ENCODE results near the gene GALK2.
A peak's percentile ranks its signal among the peaks of the same experiment; 100 is the strongest.
"Not testable (repeated sequence)": the region's sequence is repeated elsewhere in the genome, so short reads cannot be mapped to it uniquely, and the experiment has no call there.

GALK2 gene

DNA sequence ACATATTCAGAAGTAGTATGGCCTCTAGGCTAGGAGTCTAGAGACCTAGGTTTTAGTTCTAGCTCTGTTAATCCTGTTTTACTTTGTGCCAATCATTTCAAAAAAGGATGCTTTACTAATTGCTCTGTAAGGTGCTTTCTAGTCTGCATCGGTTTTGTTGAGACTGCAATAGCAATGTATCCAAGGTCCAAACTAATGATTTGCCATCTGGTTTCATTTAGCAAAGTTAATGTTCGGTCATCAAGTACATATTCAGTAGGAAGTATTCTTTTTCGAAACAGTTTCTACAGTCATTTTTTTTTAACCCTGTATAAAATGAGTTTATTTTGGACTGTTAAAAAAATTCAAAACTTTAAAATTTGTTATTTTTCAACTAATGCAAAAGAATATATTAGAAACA is 2.0 kb upstream of the GALK2 start:
- DNase-seq, result no peak

DNA sequence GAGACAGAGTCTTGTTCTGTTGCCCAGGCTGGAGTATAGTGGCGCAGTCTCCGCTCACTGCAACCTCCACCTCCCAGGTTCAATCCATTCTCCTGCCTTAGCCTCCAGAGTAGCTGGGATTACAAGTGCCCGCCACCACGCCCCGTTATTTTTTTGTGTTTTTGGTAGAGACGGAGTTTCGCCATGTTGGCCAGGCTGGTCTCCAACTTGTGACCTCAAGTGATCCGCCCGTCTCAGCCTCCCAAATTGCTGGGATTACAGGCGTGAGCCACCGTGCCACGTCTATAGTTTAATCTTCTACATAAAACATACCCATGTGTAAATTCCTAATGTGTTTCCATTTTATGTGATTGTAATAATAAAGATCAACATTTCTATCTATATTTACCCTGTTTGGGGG is 1.7 kb downstream of the GALK2 start:
- no peak for DNase-seq

DNA sequence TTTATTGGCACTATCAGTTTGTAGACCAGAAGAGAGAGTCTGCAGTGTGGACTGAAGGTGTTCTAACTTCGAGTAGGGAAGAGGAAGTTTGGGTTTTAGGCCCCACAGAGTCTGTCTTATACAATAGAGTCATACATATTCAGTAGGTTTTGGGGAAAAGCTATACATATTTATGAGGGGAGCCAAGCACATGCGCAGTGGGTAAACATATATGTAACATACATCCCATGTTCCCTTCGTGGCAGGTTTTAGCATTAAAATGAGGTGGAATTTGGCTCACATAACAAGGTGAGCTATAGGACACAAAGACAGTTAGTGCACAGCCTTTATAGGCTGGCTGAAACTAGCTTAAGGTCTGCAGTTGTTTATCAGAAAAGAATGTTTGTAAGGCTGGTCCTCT is 4.9 kb downstream of the GALK2 start:
- DNase-seq, result no peak

DNA sequence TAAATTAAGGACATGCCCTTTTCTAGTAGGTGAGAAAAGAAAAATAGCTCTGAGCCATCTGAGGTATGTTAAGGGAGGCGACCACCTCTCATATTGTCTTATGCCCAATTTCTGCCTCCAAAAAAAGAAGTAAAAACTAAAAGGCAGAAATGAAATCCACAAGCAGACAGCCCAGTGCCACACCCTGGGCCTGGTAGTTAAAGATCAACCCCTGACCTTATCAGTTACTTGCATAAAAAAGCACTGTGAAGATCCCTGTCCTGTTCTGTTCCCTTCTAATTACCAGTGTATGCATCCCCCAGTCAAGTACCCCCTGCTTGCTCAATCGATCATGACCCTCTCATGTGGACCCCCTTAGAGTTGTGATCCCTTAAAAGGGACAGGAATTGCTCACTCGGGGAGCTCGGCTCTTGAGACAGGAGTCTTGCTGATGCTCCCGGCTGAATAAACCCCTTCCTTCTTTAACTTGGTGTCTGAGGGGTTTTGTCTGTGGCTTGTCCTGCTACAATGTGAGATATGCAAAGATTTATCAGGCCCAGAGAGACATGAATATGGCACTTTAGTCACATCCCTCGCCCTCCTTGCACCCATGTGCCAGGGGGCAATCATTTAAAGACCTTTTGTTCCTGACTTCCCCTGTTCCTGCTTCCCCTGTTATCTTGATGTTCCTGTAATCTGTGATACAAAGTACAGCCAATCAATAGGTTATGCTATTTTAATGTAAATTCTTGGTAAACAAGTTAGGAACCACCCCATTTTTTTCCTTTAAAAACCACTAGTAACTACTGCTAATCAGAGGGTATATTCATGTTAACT is 5.7 kb downstream of the GALK2 start:
- DNase-seq, result not testable (repeated sequence)

DNA sequence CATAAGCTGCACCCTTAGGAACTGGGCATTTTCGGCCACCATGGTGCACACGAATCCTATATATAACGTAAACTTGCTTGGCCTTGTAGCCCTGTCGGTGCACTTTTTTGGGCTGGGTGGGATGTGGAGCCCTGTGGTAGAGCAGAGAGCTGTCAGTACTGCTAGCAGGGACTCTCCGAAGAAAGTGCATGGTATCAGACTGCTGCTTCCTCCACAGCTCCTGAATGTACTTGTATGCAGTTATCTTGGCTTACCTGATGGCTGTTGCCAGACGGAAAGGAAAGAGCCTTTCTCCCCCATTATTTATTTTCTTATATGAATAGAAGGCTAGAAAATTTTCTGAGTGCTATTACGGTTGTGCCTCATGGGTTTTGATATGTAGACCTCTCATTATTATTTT is 8.4 kb downstream of the GALK2 start:
- no peak for DNase-seq

DNA sequence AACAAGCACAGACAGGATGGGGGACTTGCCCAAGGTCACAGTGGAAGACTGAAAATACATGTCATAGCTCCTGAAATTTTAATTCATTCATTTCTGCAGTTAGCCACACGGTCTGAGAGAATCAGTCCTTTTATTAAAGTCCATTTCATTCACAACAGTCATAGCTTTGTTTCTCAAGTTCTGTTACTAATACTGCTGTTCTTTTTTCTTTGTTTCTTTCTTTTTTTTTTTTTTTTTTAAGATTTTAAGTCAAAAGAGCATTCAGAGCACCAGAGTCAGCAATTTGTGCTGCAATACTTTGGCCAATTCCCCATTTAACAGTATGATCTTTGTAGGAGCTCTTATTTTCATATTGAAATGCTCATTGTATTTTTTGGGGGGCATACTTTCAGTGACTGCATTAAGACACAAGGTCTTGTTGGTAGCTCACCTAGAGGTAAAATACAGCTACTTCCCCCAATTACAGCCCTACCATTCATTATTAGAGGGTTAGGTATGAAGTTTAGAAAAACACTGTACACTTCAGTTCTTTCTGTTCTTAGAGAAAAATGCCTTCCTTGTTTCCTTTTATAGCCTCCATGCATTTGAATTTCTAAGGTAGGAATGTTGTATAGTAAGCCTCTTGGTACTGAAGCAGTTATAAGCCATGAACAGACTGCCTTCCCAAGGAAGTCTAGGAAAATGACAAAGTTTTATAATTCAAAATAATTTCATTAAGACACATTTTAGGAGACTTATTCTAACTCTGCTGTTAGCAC is 9.6 kb downstream of the GALK2 start:
- no peak for DNase-seq

DNA sequence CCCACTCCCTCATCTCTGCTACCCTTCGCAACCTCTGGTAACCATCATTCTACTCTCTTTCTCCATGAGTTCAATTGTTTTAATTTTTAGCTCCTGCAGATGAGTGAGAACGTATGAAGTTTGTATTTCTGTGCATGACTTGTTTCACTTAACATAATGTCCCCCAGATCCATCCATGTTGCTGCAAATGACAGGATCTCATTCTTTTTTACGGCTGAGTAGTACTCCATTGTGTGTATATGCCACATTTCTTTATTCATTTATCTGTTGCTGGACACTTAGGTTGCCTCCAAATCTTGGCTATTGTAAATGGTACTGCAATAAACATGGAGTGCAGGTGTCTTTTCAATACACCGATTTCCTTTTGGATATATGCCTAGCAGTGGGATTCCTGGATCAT is 12.1 kb downstream of the GALK2 start:
- DNase-seq, result no peak

DNA sequence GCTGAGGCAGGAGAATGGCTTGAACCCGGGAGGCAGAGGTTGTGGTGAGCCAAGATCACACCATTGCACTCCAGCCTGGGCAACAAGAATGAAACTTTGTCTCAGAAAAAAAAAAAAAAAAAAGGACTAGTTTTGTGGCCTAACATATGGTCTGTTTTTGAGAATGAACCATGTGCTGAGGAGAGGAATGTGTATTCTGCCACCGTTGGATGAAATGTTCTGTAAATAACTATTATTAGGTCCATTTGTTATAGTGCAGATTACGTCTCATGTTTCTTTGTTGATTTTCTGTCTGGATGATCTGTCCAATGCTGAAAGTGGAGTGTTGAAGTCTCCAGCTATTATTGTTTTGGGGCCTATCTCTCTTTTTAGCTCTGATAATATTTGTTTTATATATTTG is 13.7 kb downstream of the GALK2 start:
- DNase-seq, result not testable (repeated sequence)

DNA sequence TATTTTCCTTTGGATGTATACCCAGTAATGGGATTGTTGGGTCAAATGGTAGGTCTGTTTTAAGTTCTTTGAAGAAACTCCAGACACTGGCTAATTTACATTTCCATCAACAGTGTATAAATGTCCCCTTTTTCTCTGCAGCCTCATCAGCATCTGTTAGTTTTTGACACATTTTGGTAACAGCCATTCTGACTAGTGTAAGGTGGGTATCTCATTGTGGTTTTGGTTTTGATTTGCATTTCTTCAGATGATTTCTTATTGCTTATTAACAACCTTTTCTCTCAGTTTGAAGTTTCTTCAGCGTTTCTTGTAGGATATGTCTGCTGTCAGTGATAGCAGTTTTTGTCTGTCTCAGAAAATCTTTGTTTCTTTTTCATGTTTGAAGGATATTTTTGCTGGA is 15.4 kb downstream of the GALK2 start:
- DNase-seq, result no peak

DNA sequence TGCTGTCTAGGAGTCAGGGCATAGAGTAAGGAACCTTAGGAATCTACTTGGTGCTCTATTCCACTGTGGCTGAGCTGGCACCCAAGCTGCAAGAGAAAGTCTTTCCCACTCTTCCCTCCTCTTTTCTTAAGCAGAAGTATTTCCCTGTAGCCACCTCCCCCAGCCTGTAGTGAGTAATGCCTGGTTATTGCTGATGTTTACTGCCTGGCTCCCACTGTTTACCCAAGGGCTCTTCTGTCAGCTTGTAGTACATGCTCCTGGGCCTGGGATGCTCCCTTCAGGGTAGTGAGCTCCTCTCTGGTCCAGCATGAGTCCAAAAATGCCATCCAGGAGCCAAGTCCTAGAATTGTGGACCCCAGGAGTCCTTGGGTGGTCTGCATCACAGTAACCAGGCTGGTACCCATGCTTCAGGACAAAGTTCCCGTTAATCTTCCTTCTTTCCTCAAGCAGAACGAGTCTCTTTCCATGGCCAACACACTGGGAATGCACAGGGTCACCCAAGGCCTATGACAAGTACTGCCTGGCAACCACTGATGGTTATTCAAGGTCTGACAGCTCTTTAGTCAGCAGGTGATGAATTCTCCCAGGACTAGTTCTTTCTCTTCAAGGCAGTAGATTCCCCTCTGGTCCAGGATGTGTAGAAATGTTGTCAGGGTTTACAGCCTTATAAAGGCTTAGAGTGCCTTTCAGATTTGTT is 17.6 kb downstream of the GALK2 start:
- DNase-seq, result no peak

DNA sequence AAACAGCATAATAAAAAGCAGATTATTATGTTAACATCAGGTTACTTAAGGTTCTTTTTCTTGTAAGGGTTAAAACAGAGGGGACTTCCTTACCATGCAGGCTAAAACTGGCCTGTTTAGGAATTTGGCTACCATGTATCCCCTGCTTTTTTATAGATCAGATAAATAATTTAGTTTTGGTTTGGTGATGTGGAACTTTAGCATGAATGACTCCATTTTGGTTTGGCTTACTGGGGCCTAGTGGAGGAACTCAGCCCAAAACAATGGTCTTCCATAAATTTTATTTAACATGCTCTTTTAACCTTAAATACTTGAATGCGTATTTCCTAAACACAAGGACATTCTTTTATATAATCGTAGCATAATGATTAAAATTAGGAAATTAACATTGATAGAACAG is 18.9 kb downstream of the GALK2 start:
- DNase-seq, result no peak

DNA sequence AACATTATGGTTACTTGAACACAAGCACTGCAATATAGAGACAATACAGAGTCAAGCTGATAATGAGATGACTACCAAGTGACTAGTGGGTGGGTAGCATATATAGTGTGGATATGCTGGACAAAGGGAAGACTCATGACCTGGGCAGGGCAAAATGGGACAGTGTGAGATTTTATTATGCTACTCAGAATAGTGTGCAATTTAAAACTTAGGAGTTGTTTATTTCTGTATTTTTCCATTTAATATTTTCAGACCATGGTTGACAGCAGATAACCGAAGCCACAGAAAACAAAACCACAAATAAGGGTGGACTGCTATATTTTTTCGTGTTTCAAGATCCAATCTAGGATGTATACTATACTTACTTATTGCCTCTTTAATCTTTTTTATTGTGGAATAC is 19.6 kb downstream of the GALK2 start:
- no peak for DNase-seq

DNA sequence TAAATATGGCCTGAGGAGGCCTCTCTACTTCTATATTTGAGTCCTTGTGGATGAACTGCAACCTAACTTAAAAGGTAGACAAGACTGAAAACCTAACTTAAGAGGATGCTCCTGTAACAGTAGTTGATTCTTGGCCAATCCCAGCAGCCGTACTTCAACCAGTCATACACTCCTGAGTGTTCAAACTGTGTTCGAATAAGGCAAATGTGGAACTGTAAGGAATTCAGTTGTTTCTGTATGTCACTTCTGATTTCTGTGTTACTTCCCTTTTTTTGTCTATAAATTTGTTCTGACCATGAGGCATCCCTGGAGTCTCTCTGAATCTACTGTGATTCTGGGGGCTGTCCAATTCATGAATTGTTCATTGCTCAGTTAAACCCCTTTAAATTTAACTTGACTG is 20.5 kb downstream of the GALK2 start:
- DNase-seq, result no peak

DNA sequence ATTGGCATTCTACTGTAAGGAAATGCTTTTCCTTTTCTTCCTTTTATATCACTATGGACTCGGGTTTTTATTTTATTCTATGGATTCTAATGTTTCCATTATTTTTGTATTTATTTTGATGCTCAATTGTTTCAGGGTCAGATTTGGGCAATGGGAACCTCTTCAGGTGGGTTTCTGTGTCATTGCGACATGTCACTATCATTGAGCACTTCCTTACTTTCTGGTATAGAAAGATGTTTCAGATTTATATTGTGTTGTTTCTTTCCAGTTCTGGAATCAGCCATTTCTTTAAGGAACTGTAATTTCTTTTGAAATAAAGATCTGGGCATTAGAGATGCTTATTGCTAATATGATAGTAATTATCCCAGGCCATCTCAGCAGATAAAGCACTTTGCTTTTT is 21.8 kb downstream of the GALK2 start:
- DNase-seq, result no peak

DNA sequence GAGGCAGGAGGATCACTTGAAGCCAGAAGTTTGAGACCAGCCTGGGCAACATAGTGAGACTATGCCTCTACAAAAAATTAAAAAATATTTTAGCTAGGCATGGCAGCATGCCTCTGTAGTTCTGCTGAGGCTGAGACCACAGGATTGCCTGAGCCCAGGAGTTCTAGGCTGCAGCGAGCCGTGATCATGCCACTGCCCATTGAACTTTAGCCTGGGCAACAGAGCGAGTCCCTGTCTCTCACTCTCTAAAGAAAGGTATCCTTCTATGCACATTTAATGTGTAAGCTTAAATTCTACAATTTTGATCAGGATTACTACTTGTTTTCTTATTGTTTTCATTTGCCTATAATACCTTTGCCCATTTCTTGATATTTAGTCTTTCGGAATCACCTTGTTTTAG is 26.8 kb downstream of the GALK2 start:
- no peak for DNase-seq

DNA sequence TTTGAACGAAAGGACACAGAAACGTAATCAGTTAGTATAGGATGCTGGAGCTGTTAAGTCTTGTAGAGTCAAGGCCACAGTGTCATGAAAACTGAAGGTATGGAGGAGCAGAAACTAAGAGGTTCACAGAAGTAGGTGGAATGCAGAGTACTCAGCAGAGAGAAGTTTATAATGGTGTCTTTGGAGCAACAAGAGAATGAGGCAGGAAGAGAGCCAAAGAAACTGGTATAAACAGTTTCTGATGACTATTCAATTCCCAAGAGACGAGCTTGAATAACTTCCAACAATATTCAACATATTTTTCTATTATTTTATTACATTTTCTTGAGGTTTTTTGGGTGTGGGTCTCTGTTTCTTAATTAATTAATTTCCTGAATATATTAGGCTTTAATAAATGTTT is 29.6 kb downstream of the GALK2 start:
- no peak for DNase-seq

DNA sequence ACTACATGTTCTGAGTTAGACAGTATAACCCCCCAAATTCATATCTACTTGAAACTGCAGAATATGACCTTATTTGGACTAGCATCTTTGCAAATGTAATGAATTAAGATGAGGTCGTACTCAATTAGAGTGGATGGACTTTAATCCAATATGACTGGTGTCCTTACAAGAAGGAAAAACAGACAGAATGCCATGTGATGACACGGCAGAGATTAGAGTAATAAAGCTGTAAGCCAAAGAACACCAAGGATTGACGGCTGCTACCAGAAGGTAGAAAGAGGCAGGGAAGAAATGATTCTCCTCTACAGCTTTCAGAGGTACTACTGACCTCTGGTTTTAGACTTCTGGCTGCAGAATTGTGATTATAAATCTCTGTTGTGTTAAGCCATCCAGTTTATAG is 30.3 kb downstream of the GALK2 start:
- no peak for DNase-seq

DNA sequence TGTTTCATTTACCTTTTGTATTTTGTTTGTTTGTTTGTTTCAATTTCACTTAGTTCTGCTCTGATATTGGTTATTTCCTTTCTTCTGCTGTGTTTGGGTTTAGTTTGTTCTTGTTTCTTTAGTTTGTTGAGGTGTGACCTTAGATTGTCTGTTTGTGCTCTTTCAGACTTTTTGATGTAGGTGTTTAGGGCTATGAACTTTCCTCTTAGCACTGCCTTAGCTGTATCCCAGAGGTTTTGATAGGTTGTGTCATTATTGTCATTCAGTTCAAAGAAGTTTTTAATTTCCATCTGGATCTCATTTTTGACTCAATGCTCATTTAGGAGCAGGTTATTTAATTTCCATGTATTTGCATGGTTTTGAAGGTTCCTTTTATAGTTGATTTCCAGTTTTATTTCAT is 38.1 kb downstream of the GALK2 start:
- DNase-seq, result not testable (repeated sequence)

DNA sequence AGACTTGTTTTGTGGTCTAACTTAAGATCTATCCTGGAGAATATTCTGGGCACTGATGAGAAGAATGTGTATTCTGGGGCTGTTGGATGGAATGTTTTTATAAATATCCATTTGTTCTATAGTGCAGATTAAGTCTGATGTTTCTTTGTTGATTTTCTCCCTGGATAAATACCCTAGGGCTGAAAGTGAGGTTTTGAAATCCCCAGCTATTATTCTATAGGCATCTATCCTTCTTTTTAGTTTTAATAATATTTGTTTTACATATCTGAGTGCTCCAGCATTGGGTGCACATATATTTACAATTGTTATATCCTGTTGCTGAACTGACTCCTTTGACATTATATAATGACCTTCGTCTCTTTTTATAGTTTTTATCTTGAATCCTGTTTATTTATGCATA is 42.9 kb downstream of the GALK2 start:
- no peak for DNase-seq

DNA sequence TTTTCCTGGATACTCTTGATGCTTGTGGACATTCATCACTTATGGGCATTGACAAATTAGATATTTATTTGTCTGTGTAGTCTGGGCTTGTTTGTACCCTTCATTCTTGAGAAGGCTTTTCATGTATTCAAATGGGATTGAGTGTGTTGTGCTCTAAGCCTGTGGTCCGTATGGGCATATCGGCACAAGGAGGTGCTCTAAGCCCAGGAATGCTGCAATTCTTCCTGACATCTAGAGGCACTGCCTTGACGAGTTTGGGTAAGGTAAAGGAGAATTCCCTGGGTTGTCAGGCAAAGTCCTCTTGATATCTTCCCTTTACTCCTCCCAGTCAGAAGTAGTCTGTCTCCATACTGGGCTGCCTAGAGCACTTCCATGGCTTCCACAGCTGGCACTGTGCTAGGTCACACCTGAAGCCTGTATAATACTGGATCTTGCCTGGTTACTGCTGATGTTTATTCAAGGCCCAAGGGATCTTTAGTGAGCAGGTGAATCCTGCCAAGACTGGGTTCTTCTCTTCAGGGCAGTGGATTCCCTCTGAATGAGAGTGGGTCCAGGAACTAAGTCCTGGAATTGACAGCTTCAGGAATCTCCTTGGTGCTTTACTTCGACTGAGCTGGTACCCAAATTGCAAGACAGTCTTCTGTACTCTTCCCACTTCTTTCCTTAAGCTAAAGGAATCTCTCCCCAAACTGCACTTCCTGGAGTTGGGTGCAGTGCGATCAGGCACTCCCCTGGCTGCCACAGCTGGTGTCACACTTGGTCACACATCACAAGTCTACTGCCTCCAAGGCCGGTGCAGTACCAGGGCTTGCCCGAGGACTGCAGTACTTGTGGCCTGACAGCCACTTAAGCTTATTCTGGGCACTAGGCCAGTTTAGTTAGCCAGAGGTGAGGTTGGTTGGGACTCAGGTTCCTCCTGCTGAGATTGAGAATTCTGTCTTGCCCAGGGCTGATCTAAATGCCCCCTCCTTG is 46.0 kb downstream of the GALK2 start:
- DNase-seq, result peak; percentile 54 to 83

DNA sequence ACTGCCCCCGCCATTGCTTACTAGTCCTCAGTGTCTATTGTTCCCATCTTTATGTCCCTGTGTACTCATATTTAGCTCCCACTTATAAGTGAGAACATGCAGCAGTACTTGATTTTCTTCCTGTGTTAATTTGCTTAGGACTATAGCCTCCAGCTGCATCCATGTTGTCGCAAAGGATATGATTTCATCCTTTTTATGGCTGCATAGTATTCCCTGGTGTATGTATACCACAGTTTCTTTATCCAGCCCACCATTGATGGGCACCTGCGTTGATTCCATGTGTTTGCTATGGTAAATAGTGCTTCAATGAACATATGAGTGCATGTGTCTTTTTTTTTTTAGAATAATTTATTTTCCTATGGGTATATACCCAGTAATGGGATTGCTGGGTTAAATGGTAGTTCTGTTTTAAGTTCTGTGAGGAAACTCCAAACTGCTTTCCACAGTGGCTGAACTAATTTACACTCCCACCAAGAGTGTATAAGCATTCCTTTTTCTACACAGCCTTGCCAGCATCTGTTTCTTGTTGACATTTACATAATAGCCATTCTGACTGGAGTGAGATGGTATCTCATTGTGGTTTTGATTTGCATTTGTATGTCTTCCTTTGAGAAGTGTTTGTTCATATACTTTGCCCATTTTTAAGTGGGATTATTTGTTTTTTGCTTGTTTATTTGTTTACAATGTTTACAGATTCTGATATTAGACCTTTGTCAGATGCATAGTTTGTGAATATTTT is 53.7 kb downstream of the GALK2 start:
- no peak for DNase-seq
